ENCODE results near the gene TMEM248. TPM values are rescaled to one million over a fixed set of nuclear protein-coding genes. Genes with fewer than 3 reads are reported as not detected.

Gene TMEM248
- polyA plus RNA-seq, 1 donor from 2014 or later, result 41.8 TPM

GRCh38 chr7:66903360-66904062 lies 17.5 kb upstream of the TMEM248 start:
- Histone ChIP-seq H3K36me3 (ENCODE audit: insufficient read depth, low read length) (no peaks in the 10 kb centered on the region), H3K9me3 (ENCODE audit: low read length) (no peaks in the 10 kb centered on the region), H3K4me3 (ENCODE audit: low read length) (no peak overlapping the region), H3K27me3 (ENCODE audit: insufficient read depth, low read depth, low read length) (no peaks in the 10 kb centered on the region), H3K9ac (ENCODE audit: low read length) (no peak overlapping the region), H4K20me1 (ENCODE audit: insufficient read depth) (no peaks in the 10 kb centered on the region), H3F3A (ENCODE audit: insufficient read depth, low read length, poor library complexity, severe bottlenecking) (no peaks in the 10 kb centered on the region), H2AFZ (ENCODE audit: low read depth, low read length) (no peak overlapping the region), H3K79me2 (replicated peaks; ENCODE audit: insufficient read depth, low read length) (no peaks in the 10 kb centered on the region), H3K27ac (ENCODE audit: low read length) (no peak overlapping the region), H3K4me2 (ENCODE audit: low read length) (no peak overlapping the region), H3K9me2 (ENCODE audit: insufficient read depth, low read length) (no peaks in the 10 kb centered on the region)
- TF ChIP-seq RAD21 (conservative IDR thresholded peaks at IDR 0.05) (no peak), REST (IDR thresholded peaks at IDR 0.05; ENCODE audit: borderline replicate concordance) (no peak), POLR2AphosphoS5 (IDR thresholded peaks at IDR 0.05) (no peak), EZH2 (IDR thresholded peaks at IDR 0.05; ENCODE audit: borderline replicate concordance, insufficient read depth, low read length, poor library complexity, severe bottlenecking) (no peak), EP300 (conservative IDR thresholded peaks at IDR 0.05; ENCODE audit: poor library complexity, severe bottlenecking) (no peak)
- TF ChIP-seq, protein P1, sequence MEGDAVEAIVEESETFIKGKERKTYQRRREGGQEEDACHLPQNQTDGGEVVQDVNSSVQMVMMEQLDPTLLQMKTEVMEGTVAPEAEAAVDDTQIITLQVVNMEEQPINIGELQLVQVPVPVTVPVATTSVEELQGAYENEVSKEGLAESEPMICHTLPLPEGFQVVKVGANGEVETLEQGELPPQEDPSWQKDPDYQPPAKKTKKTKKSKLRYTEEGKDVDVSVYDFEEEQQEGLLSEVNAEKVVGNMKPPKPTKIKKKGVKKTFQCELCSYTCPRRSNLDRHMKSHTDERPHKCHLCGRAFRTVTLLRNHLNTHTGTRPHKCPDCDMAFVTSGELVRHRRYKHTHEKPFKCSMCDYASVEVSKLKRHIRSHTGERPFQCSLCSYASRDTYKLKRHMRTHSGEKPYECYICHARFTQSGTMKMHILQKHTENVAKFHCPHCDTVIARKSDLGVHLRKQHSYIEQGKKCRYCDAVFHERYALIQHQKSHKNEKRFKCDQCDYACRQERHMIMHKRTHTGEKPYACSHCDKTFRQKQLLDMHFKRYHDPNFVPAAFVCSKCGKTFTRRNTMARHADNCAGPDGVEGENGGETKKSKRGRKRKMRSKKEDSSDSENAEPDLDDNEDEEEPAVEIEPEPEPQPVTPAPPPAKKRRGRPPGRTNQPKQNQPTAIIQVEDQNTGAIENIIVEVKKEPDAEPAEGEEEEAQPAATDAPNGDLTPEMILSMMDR (IDR thresholded peaks at IDR 0.05; ENCODE audit: poor library complexity, severe bottlenecking), result no peak

DNA sequence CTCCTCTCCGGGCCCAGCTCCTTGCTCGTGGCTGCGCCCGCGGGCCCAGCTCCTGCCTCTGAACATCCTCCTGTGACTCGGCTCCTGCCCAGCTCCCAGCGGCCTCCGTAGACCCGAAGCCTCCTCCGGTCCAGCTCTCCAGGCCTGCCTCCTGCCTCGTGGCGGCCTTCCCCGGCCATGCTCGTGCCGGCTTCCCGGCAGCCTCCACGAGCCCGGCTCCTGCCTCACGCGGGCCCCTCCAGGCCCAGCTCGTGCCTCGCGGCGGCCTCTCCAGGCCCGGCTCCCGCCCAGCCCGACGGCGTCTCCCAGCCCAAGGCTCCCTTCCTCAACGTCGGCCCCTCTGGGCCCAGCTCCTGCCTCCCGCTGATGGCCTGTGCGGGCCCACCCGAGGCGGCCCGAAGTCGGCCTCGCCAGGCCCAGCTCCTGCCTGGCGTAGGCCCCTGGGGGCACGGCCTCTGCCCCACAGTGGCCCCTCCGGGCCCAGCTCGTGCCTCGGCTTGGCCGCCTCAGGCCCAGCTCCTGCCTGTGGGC lies 16.9 kb upstream of the TMEM248 start:
- Histone ChIP-seq H3K4me2 (ENCODE audit: low read length) (no peak overlapping the region), H3K9me3 (ENCODE audit: low read length) (no peaks in the 10 kb centered on the region), H3K36me3 (ENCODE audit: insufficient read depth, low read length) (no peaks in the 10 kb centered on the region), H3K9me2 (ENCODE audit: insufficient read depth, low read length) (no peaks in the 10 kb centered on the region), H3K79me2 (replicated peaks; ENCODE audit: insufficient read depth, low read length) (no peaks in the 10 kb centered on the region), H3K27me3 (ENCODE audit: insufficient read depth, low read depth, low read length) (no peaks in the 10 kb centered on the region), H3F3A (ENCODE audit: insufficient read depth, low read length, poor library complexity, severe bottlenecking) (no peaks in the 10 kb centered on the region), H4K20me1 (ENCODE audit: insufficient read depth) (no peaks in the 10 kb centered on the region), H2AFZ (ENCODE audit: low read depth, low read length) (no peak overlapping the region), H3K9ac (ENCODE audit: low read length) (no peak overlapping the region), H3K27ac (ENCODE audit: low read length) (no peak overlapping the region), H3K4me3 (ENCODE audit: low read length) (no peak overlapping the region)
- TF ChIP-seq POLR2AphosphoS5 (IDR thresholded peaks at IDR 0.05) (no peak), EZH2 (IDR thresholded peaks at IDR 0.05; ENCODE audit: borderline replicate concordance, insufficient read depth, low read length, poor library complexity, severe bottlenecking) (no peak), TAF1 (IDR thresholded peaks at IDR 0.05; ENCODE audit: low read depth) (no peak), REST (IDR thresholded peaks at IDR 0.05; ENCODE audit: borderline replicate concordance) (no peak), RAD21 (conservative IDR thresholded peaks at IDR 0.05) (no peak), SMC3 (conservative IDR thresholded peaks at IDR 0.05; ENCODE audit: poor library complexity) (no peak), MXI1 (conservative IDR thresholded peaks at IDR 0.05; ENCODE audit: poor library complexity, severe bottlenecking) (no peak), EP300 (conservative IDR thresholded peaks at IDR 0.05; ENCODE audit: poor library complexity, severe bottlenecking) (no peak)
- TF ChIP-seq, protein P1 (IDR thresholded peaks at IDR 0.05; ENCODE audit: poor library complexity, severe bottlenecking), result no peak
